Measurements from ENCODE around the gene TMEM43.

The TMEM43 gene

DNA sequence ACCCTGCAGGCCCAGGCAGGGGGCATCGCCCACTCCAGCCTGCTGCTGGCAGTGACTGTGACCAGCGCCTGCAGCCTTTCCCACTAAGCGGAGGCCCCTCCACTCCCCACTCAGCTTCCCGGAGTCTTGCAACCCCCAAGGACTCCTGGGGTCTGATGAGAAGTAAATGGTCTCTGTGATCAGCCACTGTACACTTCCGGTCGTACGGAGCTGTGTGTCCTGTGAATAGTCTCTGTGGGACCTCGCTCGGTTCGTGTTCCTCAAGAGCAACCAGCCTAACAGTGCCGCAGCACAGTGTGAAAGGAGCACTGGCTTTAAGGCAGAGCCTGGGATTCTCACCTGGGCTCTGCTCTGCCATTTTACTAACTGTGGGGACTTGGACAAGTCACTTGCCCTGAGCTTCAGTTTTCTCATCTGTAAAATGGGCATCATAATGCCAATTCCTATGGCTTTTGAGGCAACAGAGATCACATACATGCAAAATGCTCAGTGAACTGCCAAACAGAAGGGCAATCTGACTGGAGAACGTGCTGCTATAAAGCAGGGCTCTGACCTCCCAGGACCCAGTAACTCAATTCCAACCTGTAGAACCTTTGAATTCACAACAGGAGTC lies 26.7 kb downstream of the TMEM43 start:
- DNase-seq: no peak

- no peak for DNase-seq
These were observed 27.5 kb downstream of the TMEM43 start for GRCh38 chr3:14152233-14152962.

GRCh38 chr3:14152963-14153355 lies 28.1 kb downstream of the TMEM43 start:
- no peak for DNase-seq

DNA sequence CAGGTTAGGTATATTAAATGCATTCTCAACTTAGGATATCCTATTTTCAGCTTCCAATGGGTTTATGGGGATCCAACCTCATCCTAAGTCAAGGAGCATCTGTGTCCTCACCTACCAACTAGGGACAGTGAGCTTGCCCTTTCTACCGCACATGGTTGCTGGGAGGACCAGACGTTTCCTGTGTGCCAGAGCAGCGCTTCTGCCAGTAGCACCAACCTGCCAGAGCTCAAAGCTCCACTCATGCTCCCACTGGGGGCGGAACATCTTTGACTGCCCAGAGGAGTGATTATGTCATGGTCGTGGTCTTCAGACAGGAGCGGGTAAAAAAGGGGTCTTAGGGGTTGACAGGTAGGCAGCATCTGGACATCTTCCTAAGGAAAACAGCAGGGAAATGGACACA lies 28.8 kb downstream of the TMEM43 start:
- DNase-seq: no peak

DNA sequence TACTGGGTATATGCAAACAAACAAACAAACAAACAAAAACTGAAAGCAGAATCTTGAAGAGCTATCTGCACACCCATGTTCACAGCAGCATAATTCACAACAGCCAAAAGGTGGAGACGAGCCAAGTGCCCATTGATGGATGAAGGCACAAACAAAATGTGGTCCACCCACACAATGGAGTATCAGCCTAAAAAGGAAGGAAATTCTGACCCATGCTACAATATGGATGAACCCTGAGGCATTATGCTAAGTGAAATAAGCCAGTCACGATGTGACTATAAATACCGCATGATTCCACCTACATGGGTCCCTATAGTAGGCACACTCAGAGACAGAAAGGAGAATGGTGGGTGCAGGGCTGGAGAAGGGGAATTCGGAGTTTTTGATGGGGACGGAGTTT lies 29.4 kb downstream of the TMEM43 start:
- no peak for DNase-seq

DNA sequence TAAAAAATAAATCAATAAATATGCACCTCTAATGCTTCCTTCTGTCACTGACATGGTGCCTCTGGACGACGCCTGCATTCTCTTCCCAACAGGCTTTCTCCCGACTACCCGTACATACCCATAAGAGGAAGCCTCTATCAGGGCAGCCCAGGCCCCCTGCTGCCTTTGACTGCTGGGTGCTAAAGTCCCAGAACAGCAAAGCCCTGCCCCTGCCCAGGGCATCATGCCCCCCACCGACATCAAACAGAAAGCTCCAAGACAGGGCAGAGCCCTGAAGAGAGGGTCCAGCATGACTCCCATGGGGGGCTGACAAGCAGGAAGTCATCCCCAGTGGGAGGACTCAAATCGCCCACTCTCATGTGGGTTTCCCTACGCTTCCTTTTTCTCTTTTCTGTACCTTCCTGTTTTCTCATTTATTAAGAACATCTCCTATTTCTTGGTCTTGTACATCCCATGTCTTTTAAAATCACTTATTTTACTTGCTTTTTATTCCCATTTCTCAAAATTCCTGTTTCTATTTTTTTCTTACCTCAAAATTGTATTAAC lies 30.1 kb downstream of the TMEM43 start:
- no peak for DNase-seq

DNA sequence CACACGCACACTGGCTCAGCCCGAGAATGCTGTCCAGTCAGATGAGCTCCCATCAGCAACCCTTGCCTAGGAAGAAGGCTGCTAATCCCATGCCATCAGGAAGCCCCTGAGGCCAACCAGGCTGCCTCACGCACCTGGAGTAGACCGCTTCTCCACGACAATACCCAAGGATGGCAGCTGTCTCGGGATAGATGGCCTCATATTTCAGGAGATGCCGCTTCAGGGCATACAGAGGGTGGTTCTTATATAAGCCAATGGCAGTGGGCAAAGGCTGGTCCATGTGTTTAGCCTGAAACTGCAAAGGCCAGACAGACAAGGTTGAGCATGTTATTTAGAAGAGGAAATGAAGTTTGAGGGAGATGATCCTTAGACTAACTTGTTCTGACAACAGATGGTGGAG lies 31.3 kb downstream of the TMEM43 start:
- no peak for DNase-seq

GRCh38 chr3:14156843-14157561 lies 32.1 kb downstream of the TMEM43 start:
- no peak for DNase-seq

DNA sequence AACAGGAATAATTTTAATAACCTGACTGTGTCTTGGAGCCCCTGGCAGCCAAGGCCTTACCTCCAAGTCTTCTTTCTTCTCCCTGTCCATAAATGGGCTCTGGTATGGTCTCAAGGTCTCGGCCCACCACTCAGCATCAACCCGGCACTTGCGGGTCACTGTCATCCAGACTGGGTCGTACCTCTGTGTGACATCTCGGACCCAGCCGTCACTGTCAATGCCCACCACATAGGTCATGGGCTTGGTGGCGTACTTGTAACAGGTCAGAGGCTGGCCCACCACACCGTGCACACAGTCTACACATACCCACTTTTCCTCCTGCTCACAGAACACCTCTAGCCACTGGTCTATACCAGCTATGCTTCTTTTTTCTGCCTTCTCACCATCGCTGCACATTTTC lies 33.1 kb downstream of the TMEM43 start:
- DNase-seq: no peak

DNA sequence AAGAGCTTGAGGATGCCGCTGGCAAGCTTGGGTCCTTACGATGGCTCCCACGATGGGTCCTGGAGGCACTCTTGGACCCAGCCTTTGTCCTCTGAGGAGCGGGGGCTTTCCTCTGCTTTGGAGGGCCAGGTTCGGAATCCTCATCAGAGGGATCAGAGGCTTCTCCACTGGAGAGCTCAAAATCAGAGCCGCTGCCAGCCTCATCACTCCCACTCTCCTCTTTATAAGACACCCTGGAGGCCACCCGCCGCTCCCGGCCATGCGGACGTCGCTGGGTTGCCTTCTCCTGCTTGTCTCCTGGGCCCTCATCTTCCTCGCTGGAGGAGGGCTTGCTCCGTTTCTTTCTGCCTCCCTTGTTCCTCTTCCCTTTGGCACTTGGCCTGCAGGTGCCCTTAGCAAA lies 33.5 kb downstream of the TMEM43 start:
- DNase-seq: no peak

DNA sequence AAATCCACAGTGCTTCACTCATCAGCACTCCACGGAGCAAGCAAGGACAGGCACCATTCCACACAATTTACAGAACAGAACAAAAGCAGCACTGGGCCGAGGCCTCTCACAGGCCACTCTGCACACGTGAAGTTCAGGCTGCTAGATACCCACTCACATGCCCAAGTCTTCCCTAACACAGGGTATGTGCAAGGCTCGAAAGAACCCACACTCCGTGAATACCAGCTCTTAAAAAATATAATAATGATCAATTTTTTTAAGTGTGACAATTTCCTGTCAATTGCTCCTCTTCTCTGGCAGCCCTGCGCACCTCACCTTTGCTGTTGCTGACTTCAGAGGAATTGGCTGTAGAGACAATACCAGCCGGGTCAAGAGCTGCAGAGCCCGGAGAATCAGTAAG lies 34.6 kb downstream of the TMEM43 start:
- no peak for DNase-seq

DNA sequence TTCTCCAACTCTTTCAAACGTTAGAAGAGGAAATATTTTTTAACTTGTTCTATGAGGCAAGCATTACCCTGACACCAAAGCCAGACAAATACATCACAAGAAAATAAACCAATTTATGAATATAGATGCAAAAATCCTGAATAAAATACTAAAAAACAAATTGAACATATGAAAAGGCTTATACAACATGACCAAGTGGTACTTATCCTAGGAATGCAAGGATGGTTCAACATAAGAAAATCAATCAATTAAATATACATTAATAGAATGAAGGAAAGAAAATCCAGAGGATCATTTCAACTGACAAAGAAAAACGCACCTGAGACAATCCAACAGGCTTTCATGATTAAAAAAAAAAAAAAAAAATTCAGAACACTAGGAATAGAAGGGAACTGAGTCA lies 36.4 kb downstream of the TMEM43 start:
- no peak for DNase-seq

- DNase-seq: no peak
These were observed 37.3 kb downstream of the TMEM43 start for GRCh38 chr3:14162178-14162577.

GRCh38 chr3:14166877-14167603 lies 42.2 kb downstream of the TMEM43 start:
- DNase-seq: no peak

DNA sequence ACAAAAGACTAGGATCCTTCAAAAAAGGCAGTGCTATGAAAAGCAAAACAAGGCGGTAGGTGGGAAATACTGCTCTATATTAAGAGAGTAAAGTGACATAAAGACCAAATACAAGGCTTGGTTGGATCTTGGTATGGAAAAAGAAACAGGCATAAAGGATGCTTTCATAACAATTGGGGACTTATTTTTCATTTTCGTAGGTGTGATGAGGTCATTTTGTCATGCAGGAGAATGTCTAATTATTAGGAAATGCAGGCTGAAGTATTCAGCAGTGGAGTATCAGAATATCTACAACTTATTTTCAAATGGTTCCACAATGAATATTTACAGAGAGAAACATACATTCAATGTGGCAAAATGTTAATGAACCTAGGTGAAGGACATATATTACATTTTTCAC lies 44.6 kb downstream of the TMEM43 start:
- no peak for DNase-seq

DNA sequence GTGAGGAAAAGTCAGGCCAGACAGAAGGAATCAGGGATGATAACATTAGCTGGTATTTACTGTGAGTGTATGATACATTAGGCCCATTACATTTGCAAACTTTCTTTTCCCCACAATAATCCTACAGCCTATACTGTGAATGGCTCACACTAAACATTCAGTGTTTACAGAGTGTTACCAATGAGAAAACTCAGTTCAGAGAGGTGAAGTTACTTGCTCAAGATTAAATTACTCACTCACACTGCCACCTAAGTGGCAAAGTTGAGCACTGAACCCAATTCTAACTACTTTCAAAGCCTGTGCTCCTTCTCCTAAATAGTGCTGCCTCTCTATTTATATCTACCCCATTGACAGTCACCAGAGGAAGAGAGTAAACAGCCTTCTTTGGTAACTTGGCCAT lies 45.0 kb downstream of the TMEM43 start:
- DNase-seq: no peak

- DNase-seq: no peak
These were observed 45.8 kb downstream of the TMEM43 start for GRCh38 chr3:14170531-14171159.

GRCh38 chr3:14172496-14172895 lies 47.6 kb downstream of the TMEM43 start:
- DNase-seq: no peak

GRCh38 chr3:14174483-14174882 lies 49.6 kb downstream of the TMEM43 start:
- DNase-seq: no peak

GRCh38 chr3:14175383-14176037 lies 50.7 kb downstream of the TMEM43 start:
- DNase-seq: no peak

GRCh38 chr3:14177580-14178246 lies 52.9 kb downstream of the TMEM43 start:
- no peak for DNase-seq

Data from 8988T (cell line).